GM19099 (cell line): ENCODE measurements around the gene RPL27A.

Source experiments
- POLR2A ChIP-seq: IDR thresholded peaks from 3 replicates; pipeline ENCODE4 v1.6.1; 2011; ENCODE audit warnings: low read depth; ENCODE audit not compliant: insufficient read length; ENCODE audit errors: extremely low read depth

RPL27A gene

DNA sequence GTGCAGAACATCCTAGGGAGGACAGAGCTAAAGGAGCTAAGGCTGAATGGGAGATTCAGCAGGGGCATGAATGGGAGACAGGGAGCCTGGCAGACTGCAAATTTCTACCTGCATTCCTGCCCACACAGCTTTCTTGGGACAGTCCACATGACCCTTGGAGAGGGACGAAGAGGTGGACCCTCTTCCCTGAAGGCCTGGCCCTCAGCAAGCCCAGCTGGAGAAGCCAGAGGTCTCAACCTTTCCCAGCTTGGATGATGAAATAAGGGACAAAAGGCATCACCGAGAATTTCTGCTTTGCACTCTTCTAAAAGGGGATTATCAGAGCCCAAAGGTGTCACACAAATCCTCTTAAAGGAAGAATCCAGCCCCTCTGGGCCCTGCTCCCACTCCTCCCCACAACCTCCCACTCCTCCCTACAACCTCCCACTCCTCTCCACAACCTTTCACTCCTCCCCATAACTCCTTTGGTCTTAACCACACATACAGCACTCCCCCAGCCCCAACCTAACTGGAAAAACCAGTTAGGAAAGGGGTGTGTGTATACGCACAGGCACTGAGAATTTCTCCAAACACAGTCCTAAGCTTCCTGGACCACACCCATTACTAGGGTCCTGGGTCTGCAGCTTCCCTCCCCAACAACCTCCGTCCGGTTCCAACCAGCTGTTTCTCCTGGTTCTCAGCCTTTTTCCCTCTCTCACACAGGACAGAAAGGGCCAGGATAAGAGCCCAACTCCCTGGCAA, 38.4 kb downstream of the RPL27A start:
- no peak for TF ChIP-seq POLR2A

DNA sequence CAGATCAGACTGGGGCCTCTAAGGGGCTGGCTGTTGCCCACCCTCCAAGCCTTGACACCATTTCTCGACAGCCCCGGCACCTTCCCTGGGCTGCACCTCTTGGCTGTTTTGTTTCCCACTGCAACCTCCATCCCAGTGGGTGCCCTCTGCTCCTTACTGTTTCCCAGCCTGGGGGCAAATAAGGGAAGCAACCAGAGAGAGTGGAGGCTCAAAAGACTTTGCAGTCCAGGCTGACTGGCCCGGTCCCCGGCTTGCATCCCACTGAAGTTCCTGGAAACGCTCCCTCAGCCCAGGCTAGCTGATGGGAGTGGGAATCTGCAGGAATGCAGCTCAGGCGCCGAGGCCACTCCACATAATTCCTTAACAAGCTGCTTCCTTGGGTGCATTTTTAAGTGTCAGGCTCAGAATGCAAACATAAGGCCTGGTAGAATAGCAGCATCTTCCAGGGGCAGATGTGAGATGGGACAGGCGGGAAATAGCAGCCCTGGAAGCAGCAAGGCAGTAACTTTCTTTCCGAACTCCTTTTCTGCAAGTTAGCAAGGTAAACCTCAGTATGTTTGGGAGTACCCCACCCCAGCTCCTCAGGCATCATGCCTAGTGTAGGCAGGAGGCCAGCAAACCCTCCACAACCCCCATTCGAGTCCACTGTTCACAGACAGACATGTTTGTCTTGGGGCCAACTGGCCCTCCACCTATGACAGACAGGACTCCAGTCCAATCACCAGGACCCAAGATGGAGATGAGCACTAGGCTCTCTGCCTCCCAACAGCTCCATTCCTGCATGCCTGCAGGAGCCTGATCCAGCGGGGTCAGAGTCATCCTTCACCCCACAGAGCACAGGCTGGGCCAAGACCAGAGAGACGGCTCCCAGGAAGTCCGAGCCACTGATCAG, 39.3 kb downstream of the RPL27A start:
- no peak for TF ChIP-seq POLR2A

DNA sequence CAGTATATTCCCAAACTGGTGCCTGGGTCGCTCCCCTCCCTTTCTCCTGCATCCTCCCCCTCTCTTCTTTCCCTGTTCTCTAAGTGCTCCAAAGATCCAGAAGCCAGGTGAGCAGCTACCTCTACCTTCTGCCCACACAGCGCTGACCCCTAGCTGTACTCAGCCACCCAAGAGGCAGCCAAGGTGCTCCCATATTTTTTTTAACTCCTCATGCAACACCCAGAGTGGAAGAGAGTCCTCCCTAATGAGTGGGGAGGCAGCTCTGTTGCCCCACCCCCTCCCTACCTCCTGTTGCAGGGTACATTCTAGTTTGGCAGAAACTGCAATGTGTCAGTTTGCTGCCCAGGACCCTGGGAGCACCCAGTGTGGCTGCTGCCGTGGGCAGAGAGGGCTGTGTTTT, 40.2 kb downstream of the RPL27A start:
- no peak for TF ChIP-seq POLR2A

DNA sequence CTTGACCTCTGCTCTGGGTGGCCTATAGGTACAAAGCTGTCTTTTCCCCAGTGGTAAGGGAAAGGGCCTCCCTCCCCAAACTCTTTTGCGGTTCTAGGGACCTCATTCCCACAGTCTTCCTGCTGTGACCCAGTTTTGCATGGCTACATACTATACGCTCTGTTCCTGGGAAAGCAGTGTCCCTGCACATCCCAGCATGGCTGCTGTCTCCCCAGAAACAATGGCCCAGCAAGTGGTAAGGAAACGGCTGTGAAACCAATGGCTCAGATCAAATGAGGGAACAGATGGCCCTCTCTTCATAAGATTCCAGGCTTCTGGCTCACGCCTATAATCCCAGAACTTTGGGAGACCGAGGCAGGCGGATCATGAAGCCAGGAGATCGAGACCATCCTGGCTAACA, 41.1 kb downstream of the RPL27A start:
- no peak for TF ChIP-seq POLR2A

DNA sequence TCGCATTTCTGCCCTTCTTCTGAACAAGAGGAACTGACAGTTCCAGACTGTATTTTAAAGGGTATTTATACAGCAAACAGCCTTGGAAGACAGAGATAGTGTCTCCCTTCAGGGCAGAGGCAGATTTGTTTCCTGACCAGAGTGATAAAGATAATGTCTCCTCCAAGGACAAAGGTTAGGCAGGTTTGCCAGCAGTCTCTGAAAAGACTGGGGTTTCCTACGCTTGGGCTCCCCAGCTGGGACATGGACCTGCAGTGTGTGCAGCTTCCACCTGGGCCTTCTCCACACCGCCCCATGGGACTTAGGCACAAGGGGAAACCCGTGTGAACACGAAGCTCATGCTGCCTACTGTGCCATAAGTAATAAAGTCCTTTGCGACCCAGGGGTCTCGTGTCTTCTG, 42.1 kb downstream of the RPL27A start:
- no peak for TF ChIP-seq POLR2A

DNA sequence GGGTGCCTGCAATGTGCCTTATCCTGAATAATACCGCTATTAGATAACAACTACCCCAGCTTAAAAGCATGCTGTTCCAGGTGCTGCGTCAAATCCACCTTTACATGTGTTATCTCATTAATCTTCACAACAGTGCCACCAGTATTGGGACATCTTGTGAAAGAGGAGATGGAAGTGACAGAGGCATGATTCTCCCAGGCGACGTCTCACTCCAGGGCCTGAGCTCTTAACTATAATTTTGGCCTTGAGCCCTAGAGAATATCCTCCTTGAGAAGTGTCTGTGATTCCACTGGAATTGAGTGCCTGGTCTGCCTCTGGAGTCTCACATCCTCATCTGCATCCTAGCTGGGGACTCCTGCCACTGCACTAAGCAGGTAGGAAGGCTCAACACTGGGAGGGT, 43.8 kb downstream of the RPL27A start:
- TF ChIP-seq POLR2A, result no peak

GRCh38 chr11:8728563-8728962, 46.0 kb downstream of the RPL27A start:
- TF ChIP-seq POLR2A, result no peak

- no peak for TF ChIP-seq POLR2A
Observed at GRCh38 chr11:8729067-8729466, 46.5 kb downstream of the RPL27A start.

DNA sequence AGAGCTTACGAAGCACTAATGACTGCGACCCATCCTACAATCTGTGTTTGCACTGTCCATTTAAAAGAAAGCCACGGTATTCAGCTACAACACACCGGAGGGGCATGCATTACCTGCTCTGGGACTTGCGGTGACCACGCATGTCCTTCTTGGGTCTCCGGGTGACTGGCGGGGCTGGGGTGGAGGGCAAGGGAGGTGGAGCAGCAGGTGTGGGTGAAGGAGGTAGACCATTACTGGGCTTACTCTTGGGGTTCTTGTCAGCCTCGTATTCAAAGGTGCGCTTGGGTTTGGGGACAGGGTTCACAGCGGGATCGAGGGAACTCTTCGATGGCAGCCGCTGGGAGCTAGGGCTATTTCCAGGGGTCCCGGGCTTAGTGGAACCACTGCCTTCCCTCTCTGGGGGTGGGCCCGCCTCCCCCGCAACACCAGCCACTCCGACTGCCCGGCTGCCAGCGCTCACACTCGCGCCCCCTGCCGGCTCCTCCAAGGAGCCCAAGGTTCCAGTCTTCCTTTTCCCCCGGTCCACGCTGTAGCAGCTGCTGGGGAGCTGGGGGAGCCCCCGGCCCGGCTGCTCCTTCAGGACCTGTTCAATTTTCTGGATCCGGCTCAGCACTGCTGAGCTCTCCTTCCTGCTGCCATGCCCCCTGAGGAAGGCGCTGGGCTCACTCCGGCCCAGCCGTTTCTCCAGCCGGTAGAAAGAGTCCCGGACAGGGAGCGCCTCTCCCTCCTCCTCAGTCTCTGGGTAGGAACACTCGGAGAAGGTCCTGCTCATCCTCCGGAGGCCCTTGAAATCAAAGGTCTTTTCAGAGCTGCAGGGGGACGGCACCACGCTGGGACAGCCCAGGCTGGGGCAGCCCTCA, 47.5 kb downstream of the RPL27A start:
- no peak for TF ChIP-seq POLR2A

GRCh38 chr11:8730697-8731020, 48.1 kb downstream of the RPL27A start:
- no peak for TF ChIP-seq POLR2A

DNA sequence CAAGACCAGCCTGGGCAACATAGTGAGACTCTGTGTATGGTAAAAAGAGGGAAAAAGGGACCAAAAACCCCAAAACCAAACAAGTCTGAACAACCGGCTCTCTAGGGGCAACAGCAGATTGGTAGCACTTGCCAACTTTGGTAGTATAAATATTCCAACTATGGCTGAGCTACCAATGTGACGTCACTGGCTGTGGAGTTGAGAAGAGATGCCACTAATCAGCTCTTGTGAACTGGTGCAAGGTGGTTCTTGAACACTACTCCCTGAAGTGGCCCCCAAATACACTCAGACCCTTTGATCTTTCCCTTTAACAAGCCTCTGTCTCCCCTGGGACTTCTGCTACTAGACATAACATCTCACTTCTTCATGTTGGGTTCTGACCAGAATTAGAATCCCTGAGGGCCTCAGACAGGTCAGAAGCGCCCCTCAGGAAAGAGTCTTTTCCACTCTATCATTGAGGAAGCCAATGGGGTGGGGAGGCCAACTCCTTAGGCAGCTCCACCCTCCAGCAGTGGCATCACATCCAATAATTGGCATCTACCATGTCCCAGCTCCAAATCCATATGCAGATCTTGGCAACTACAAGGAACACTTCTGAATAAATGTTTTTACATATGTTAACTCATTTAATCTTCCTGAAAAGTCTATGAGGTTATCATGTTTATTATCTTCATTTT, 49.2 kb downstream of the RPL27A start:
- no peak for TF ChIP-seq POLR2A

- TF ChIP-seq POLR2A, result no peak
Observed at GRCh38 chr11:8732324-8732670, 49.7 kb downstream of the RPL27A start.

- TF ChIP-seq POLR2A, result no peak
Observed at GRCh38 chr11:8732748-8733241, 50.2 kb downstream of the RPL27A start.

DNA sequence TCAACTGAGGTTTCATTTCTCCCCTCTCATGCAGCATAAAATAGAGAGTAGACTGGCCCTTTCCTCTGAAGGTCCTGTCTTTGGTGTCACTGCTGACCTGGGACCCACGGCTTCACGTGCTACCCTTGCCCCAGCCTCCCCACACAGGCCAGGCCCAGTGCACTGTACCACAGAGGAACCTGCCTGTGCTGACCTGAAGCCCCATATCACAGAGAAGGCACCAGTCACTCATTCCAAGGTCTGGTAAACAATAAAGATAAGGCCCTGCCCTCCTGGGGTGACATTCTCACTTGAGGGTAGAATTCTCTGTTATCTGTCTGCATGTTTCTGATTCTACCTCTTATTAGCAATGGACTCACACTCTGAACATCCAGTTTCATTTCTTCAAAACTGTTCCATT, 51.3 kb downstream of the RPL27A start:
- TF ChIP-seq POLR2A, result no peak

GRCh38 chr11:8735094-8735493, 52.5 kb downstream of the RPL27A start:
- TF ChIP-seq POLR2A, result no peak

DNA sequence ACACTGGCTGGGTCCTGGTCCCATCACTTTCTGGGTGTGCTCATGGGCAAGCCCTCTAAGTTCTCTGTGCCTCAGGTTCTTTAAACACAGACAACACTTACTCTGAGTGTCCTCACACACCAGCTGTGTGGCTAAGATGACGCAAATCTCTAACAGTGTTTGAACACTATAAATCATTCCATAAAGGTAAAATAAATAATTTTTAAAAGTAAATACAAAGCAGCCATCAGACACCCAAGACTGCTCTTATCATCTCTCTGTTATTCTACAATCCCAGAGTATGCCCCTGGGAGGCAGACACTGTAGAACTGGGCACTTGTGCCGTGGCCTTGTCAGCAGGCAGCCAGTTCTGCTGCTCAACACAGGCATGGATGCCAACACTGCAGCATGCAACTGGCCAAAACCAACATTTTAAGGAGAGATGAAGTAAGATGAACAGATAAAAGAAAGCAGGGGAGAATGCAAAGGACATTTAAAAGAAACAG, 56.8 kb downstream of the RPL27A start:
- TF ChIP-seq POLR2A, result no peak
